Muscle of leg (tissue), 11 donors: Measurements from ENCODE around the gene BABAM2. TPM values are rescaled to one million over a fixed set of nuclear protein-coding genes. Genes with fewer than 3 reads are reported as not detected.

Experiments
- DNase-seq: peaks from one replicate; pipeline ENCODE4 v3.0.0; 2013
- H3K27ac ChIP-seq: one replicate; pipeline ENCODE4 v1.5.1; 2013; ENCODE audit warnings: mild to moderate bottlenecking, low read length, control low read depth
- H3K27me3 ChIP-seq: one replicate; pipeline ENCODE4 v1.6.1; 2013; ENCODE audit warnings: low read length; ENCODE audit not compliant: control insufficient read depth, insufficient read depth
- H3K36me3 ChIP-seq: one replicate; pipeline ENCODE4 v1.6.1; 2013; ENCODE audit warnings: low read length; ENCODE audit not compliant: control insufficient read depth, insufficient read depth
- H3K4me1 ChIP-seq: one replicate; pipeline ENCODE4 v1.6.1; 2013; ENCODE audit warnings: low read length; ENCODE audit not compliant: control insufficient read depth, insufficient read depth
- H3K4me3 ChIP-seq: one replicate; pipeline ENCODE4 v1.5.1; 2013; ENCODE audit warnings: low read length, control low read depth
- H3K9me3 ChIP-seq: replicated peaks from 2 replicates; pipeline ENCODE4 v1.6.1; 2013; ENCODE audit warnings: low read depth, low read length; ENCODE audit not compliant: control insufficient read depth
- WGBS: methylation state at CpG from one replicate; pipeline ENCODE4 v1.1.5; 2013; ENCODE audit warnings: missing lambda C conversion rate; ENCODE audit not compliant: insufficient coverage; 5-methylcytosine and 5-hydroxymethylcytosine counted together
- polyA plus RNA-seq, 8 donors: library from polyadenylated mRNA; unstranded; fragments of 120-200 nt; gene quantifications; one replicate each; pipeline versions ENCODE4 v1.2.1 to v1.2.3, GENCODE V29; 2013; ENCODE audit warnings: inconsistent platforms in 1 of 8, low replicate concordance in 1 of 8; ENCODE audit not compliant: insufficient read length in 8 of 8, insufficient read depth in 1 of 8
- total RNA-seq: library from RNA; stranded (reverse); fragments of 120-200 nt; gene quantifications from one replicate; pipeline ENCODE4 v1.2.4, GENCODE V29; 2013

The BABAM2 gene
- total and polyA plus RNA-seq, 9 donors, result 16.1 to 23.6 (median 21.4) TPM

DNA sequence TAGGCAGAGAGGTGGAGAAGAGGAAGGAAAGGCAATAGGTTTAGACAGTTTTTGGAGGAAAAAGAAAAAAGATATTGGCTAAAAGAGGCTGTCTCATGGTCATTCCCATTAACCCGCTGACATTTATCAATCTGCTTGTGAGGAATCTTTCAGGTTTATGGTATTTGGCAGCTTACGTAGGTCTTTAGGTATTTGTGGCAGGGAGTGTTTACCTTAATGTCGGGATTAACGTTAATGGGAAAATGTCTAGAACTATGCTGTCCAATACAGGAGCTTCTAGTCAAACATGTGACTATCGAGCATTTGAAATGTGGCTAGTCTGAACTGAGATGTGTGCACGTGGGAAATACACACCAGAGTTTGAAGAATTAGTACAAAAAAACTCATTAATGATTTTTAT lies 144.2 kb downstream of the BABAM2 start:
- Histone ChIP-seq H3K9me3 (no peaks in the 10 kb centered on the region), H3K27me3 (no peaks in the 10 kb centered on the region), H3K36me3 (no peaks in the 10 kb centered on the region), H3K4me1 (peaks cover 3% of the 10 kb centered on the region), H3K27ac (no peak overlapping the region), H3K4me3 (no peak overlapping the region)
- no peak for DNase-seq
- WGBS, result 100% methylated on average over 1 of the region's 6 CpGs

DNA sequence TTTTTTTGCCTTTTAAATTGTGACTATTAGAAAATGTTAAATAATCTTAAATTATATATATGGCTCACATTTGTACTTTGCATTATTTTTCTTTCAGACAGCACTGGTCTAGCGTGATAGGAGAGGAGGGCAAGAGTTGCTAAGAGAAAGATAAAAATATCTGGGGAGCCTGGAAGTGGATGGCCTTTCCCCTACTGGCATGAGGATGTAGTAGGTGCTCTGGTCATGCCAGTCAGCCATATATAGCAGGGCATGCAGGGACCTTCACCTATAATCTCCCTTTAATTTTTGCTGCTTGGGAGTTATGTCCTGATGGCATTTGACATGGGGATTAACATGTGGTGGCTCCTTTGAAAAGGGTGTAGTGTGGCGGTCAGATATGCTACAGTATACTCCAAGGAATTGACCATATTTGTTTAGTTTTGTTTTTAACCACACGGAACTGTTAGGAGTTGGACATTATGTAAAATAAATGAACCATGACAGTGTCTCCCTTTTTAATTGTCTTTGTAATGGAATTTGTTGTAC lies 144.7 kb downstream of the BABAM2 start:
- Histone ChIP-seq H3K27me3 (no peaks in the 10 kb centered on the region), H3K9me3 (no peaks in the 10 kb centered on the region), H3K4me1 (peaks cover 3% of the 10 kb centered on the region), H3K36me3 (no peaks in the 10 kb centered on the region), H3K27ac (no peak overlapping the region), H3K4me3 (no peak overlapping the region)
- no peak for DNase-seq
- 83% methylated on average over 1 of the region's 3 CpGs for WGBS

DNA sequence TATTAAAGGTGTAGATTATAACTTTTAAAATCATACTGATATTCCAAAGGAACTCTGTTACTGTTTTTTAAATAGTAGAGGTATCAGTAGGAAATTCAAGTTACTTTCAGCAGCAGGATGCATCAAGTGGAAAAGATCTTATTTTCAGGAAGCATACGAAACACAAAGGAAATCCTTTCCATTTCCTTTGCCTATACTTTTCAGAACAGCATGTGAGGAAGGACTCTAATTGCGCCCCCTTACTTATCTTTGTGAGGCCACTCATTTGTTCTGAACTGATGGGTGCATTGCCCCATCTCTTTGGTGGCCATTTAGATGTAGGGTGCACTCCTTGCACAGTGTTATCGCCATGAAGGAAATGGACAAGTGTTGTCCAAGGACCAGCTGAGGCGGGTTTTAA lies 145.3 kb downstream of the BABAM2 start:
- DNase-seq, result peak; percentile 31

GRCh38 chr2:28036307-28036706 lies 145.8 kb downstream of the BABAM2 start:
- no peak overlapping the region for H3K27ac ChIP-seq
- H3K27me3 ChIP-seq, result no peaks in the 10 kb centered on the region
- DNase-seq, result no peak
- no CpG with 5 or more reads among the region's 1 CpG for WGBS
- no peaks in the 10 kb centered on the region for H3K9me3 ChIP-seq
- no peak overlapping the region for H3K4me3 ChIP-seq
- peaks cover 2% of the 10 kb centered on the region for H3K4me1 ChIP-seq
- H3K36me3 ChIP-seq, result no peaks in the 10 kb centered on the region

More for the DNA sequence above, 145.3 kb downstream of the BABAM2 start:
- H3K27me3 ChIP-seq, result no peaks in the 10 kb centered on the region
- H3K36me3 ChIP-seq, result no peaks in the 10 kb centered on the region
- no peaks in the 10 kb centered on the region for H3K9me3 ChIP-seq
- no CpG with 5 or more reads among the region's 4 CpGs for WGBS
- H3K27ac ChIP-seq, result no peak overlapping the region
- no peak overlapping the region for H3K4me3 ChIP-seq
- H3K4me1 ChIP-seq, result peaks cover 2% of the 10 kb centered on the region

- H3K27ac ChIP-seq, result no peak overlapping the region
- WGBS, result no CpG with 5 or more reads among the region's 1 CpG
These were observed 148.2 kb downstream of the BABAM2 start for GRCh38 chr2:28038722-28039121.

GRCh38 chr2:28045676-28046351 lies 155.3 kb downstream of the BABAM2 start:
- no peaks in the 10 kb centered on the region for H3K4me1 ChIP-seq
- no peaks in the 10 kb centered on the region for H3K27me3 ChIP-seq
- DNase-seq, result no peak
- no peak overlapping the region for H3K4me3 ChIP-seq
- H3K9me3 ChIP-seq, result no peaks in the 10 kb centered on the region
- 91% methylated on average over 4 of the region's 8 CpGs for WGBS
- H3K36me3 ChIP-seq, result no peaks in the 10 kb centered on the region
- H3K27ac ChIP-seq, result no peak overlapping the region

More at GRCh38 chr2:28038722-28039121, 148.2 kb downstream of the BABAM2 start:
- Histone ChIP-seq H3K4me1 (peaks cover 2% of the 10 kb centered on the region), H3K27me3 (no peaks in the 10 kb centered on the region), H3K9me3 (no peaks in the 10 kb centered on the region), H3K36me3 (no peaks in the 10 kb centered on the region), H3K4me3 (no peak overlapping the region)
- no peak for DNase-seq

DNA sequence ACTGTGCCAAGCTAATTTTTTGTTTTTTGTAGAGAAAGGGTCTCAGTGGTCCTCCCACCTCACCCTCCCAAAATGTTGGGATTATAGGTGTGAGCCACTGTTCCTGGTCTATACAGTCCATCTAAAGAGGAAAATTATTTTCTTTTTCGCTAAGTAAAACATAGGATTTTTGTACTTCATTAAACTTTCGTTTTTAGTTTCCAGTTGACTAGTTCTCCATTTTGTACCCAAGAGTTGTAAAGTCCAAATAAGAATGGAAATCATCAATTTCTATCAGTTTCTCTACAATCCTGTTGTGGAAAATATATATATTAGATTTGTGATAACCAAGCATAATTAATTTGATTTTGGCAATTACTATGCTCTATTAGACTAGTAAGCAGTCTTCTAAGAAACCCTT lies 156.4 kb downstream of the BABAM2 start:
- H3K9me3 ChIP-seq, result no peaks in the 10 kb centered on the region
- WGBS, result no CpG with 5 or more reads among the region's 2 CpGs

DNA sequence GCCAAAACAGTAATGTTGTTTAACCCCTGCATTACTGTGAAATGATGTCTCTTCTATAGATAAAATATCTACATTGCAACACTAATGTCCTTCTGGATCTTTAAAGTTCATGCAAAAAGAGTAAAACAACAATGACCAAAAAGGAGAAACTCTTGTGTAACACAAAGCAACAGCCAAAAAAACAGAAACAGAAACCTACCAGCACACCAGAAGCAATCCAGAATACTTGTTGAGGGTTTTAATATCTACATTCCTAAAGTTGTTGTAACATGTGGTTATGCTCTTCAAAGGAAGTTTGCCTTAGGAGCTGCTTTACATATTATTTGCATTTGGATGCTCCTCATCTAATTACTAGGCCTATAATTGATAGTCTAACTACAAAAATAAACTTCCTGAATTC lies 157.2 kb downstream of the BABAM2 start:
- H3K27ac ChIP-seq, result no peak overlapping the region
- no peaks in the 10 kb centered on the region for H3K9me3 ChIP-seq
- H3K4me3 ChIP-seq, result no peak overlapping the region

More for the DNA sequence above, 156.4 kb downstream of the BABAM2 start:
- Histone ChIP-seq H3K4me1 (no peaks in the 10 kb centered on the region), H3K36me3 (no peaks in the 10 kb centered on the region), H3K27ac (no peak overlapping the region), H3K27me3 (no peaks in the 10 kb centered on the region), H3K4me3 (no peak overlapping the region)
- no peak for DNase-seq

GRCh38 chr2:28048341-28048740 lies 157.8 kb downstream of the BABAM2 start:
- no peak for DNase-seq
- WGBS, result no CpG with 5 or more reads among the region's 3 CpGs
- H3K36me3 ChIP-seq, result no peaks in the 10 kb centered on the region
- no peaks in the 10 kb centered on the region for H3K9me3 ChIP-seq
- no peaks in the 10 kb centered on the region for H3K4me1 ChIP-seq
- H3K27ac ChIP-seq, result no peak overlapping the region
- no peak overlapping the region for H3K4me3 ChIP-seq
- H3K27me3 ChIP-seq, result no peaks in the 10 kb centered on the region

More for the DNA sequence above, 157.2 kb downstream of the BABAM2 start:
- Histone ChIP-seq H3K4me1 (no peaks in the 10 kb centered on the region), H3K36me3 (no peaks in the 10 kb centered on the region), H3K27me3 (no peaks in the 10 kb centered on the region)
- no peak for DNase-seq

GRCh38 chr2:28049416-28049815 lies 158.9 kb downstream of the BABAM2 start:
- no peaks in the 10 kb centered on the region for H3K9me3 ChIP-seq
- no peaks in the 10 kb centered on the region for H3K36me3 ChIP-seq
- H3K4me3 ChIP-seq, result no peak overlapping the region
- no peak for DNase-seq
- no peaks in the 10 kb centered on the region for H3K27me3 ChIP-seq
- H3K27ac ChIP-seq, result no peak overlapping the region
- WGBS, result no CpG with 5 or more reads among the region's 1 CpG
- no peaks in the 10 kb centered on the region for H3K4me1 ChIP-seq
